Prostate gland (tissue), 1 donor: ENCODE results near the gene ADCY4.

Source experiments
- POLR2A ChIP-seq: fragments of 450-650 bp; IDR thresholded peaks from one replicate; pipeline ENCODE4 v1.6.1; 2016; ENCODE audit warnings: antibody characterized with exemption, mild to moderate bottlenecking
- POLR2AphosphoS5 ChIP-seq: sonication (generic); formaldehyde crosslinking; IDR thresholded peaks from one replicate; pipeline ENCODE4 v1.6.1; 2017; ENCODE audit warnings: antibody characterized with exemption

- no peak for TF ChIP-seq POLR2AphosphoS5
- TF ChIP-seq POLR2A = no peak
Observed at GRCh38 chr14:24325963-24326362, 8.9 kb downstream of the ADCY4 start.
